ENCODE measurements around the gene TMEM62.

GRCh38 chr15:43168192-43169107, 35.1 kb downstream of the TMEM62 start:
- TF ChIP-seq, protein P1, sequence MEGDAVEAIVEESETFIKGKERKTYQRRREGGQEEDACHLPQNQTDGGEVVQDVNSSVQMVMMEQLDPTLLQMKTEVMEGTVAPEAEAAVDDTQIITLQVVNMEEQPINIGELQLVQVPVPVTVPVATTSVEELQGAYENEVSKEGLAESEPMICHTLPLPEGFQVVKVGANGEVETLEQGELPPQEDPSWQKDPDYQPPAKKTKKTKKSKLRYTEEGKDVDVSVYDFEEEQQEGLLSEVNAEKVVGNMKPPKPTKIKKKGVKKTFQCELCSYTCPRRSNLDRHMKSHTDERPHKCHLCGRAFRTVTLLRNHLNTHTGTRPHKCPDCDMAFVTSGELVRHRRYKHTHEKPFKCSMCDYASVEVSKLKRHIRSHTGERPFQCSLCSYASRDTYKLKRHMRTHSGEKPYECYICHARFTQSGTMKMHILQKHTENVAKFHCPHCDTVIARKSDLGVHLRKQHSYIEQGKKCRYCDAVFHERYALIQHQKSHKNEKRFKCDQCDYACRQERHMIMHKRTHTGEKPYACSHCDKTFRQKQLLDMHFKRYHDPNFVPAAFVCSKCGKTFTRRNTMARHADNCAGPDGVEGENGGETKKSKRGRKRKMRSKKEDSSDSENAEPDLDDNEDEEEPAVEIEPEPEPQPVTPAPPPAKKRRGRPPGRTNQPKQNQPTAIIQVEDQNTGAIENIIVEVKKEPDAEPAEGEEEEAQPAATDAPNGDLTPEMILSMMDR (conservative IDR thresholded peaks at IDR 0.05), result no peak
- TF ChIP-seq EZH2 (IDR thresholded peaks at IDR 0.05; ENCODE audit: low read depth), result no peak

Data from PC-9 (cell line).